CD4-positive, alpha-beta T cell treated with Interleukin-12 subunit alpha and Interleukin-12 subunit beta, for 1 hour (primary cell): ENCODE data around the gene FAM20A.
"Not testable (repeated sequence)": the region's sequence is repeated elsewhere in the genome, so short reads cannot be mapped to it uniquely, and the experiment has no call there.

Source experiments
- DNase-seq: peaks from one replicate; pipeline ENCODE4 v3.0.0-alpha.2; 2020

Gene FAM20A

DNA sequence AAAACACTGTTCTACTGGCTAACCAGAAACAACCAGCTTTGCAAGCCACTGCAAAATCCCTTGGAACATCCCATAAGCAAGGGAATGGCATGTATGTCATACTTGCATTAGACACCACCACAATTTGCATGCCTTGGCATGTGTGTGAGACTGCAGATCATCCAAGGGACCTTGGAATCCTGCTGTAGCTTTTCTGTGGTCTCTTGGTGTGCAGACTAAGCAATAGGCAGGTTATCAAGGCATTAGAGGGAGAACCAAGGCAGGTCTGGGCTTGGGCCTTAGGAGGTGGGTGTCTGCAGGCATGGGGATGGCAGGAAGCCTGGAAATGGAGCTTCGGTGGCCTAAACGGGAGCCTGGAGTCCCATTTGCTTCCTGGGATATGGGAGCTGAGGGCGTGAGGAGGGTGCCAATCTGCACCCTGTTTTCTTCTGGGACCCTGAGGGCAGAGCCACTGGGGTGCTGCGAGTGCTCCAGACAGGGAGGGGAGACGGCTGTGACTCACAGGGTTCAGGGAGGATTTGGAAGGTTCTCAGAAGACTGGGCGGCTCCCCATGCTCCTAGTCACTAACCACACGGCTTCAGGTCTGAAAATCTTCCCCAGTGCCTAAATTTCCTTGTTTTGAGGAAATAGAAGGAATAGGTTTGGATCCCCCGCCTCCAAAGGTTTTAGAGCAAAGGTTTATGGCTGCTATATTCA, 36.6 kb downstream of the FAM20A start:
- DNase-seq, result no peak

DNA sequence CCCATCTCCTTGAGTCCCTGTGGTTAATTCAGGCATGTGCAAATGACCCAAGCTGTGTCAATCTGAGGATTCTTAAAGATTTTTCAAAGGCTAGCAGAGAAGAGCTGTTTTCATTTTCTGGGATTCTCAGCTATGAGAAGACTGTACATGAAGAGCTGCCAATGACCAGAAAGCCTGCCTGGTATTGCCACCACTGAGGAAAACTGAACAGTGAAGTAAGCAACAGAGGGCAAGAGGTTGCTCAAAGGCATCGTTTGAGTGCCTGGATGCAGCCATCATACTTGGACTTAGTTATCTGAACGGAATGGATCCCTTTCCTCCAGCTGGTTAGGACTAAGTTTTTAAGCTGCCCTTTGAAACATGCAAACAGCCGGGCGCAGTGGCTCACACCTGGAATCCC, 38.4 kb downstream of the FAM20A start:
- no peak for DNase-seq

DNA sequence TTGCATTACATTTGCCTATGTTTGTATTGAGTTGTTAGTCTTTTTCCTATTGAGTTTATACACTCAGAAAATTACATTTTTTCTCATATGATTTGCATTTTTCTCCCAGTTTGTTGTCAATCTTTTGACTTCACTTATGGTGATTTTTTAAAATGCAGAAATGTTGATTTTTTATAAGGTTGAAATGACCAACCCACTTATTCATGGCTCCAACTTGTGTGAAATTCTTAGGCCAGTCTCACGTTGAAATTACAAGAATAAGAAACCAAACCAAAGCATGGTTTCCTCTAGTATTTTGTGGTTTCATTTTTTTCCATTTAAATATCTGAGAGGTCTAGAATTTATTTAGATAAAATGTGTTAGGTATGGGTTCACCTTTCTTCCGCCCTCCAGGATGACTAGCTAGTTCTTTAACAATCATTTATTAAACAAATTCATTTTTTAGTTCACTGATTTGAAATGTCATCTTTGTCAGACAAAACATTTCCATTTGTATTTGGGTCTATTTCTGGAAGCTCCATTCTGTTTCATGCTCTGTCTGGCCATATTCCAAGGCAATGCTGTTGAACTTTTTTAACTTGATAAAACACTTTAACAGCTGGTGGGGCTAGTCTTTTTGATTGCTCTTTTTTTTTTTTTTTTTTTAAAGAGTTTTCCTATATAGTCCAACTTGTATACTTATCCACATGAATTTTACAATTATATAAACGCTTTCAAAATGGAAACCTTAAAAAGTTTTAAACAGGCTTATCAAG, 40.0 kb downstream of the FAM20A start:
- no peak for DNase-seq

DNA sequence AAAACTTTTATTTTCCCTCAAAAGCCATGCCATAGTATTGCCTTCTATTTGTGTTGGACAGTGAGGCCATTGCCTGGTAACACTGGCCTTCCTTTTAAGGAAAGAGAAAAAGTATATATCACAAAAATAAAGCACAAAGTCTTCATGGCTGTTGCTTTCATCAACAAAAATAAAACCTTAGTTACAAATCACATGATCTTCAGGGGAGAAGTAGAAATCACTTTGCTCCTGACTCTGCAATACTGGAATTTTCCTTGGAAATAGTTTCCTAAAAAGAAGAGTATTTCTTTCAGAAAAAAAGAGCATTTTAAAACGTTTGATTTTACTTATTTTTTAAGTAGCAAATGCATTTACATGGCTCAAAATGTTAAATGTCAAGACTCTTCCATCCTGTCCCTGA, 41.9 kb downstream of the FAM20A start:
- no peak for DNase-seq

DNA sequence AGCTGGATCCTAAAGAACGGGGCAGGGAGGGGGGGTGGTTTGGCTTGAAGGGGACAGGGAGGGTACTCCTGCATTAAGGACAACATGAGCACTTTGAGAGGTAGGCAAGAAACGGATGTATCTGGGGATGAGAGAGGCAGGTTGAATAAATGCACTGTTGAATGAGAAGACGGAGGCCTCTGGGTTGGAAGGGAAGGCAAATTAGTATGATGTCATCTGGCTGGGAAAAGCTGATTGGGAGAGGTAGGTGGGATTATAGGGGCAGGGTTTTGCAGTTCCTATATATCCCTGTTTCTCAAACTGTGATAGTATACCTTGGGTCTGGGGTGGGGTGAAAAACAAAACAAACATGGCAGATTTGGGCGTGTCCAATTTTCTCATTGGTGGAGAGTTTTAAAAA, 44.6 kb downstream of the FAM20A start:
- no peak for DNase-seq

DNA sequence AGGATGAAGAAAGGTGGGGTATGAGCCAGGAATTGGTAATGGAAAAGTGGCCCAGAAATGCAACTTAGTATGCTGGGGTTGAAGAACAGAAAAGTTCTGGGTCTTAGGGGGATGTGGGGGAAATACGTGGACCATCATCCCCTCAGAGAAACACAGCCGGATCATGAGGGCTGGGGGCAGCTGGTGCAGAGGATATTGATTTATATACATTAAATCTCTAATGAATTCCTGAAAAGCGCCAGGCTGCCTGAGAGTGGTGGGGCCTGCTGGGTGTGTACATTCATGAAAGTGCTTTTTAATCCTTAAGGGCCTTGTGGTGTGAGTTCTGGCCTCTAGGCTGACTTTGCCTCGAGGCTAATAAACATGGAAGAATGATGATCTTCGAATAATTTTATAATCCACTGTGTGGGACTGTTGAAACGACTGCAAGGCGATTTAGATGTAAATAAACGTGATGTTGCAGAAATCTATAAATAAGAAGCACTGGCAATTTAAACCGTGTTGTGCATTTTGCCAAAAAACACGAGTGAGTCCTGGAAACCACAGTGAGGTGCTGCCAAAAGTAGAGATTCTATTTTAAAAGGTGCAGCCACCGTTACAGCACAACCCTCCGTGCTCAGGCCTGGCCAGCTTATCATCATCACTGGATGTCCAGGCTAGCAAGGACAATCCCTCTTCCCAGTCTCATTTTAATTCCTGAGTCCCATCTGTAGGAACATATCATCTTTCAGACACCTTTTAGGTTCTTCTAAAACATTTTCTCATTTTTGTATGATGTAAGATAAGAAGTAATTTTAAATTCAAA, 56.9 kb downstream of the FAM20A start:
- DNase-seq, result no peak

DNA sequence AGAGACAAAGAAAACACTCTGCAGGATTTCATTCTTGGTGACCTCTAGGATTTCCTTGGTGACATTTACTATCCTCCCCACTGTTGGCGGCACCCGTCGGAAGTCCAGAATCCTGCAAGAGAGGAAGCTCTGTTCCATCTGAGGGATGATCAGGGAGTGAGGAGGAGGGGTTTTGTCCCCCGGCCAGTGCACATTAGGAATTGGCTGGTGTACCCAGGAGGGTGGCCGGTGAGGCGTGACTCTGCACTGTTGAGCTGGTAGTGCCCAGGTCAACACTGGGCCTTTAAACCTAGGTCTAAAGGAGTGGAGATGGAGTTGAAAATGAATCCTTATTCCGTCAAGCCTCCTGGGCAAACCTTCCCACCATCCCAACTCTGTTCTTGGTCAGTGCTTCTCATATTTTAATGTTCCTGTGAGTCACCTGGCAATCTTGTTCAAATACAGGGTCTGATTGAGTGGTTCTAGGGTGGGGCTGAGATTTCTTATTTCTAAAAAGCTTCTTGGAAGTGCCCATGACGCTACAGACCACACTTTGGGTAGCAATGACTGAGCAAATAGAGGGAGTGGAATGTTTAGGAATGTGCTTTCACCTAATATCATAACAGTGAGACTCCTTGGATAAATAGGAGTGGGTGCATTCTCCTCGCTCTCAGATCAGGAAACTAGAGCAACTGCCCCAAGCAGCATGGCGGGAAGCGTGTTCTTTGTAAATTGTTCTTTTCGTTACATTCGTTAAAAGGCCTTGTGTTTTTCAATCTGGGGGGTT, 58.3 kb downstream of the FAM20A start:
- DNase-seq, result no peak

DNA sequence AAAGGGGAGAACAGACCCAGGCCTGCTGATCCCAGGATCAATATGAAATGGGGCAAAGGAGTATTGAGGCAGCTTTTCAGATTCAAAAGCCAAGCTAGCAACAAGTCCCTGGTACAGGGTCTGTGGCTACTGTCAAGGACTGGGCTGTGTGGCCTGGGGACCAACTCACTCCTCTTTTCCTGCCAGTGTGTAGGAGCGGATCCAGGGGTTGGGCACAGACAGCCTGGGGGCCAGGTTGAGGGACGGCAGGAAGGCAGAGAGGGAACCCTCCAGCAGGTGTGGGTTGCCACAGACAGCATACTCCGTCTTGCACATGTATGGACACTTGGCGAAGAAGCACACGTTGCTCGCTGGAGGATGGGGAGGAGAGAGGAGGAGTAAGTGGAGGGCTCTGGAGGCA, 59.4 kb downstream of the FAM20A start:
- DNase-seq, result no peak

DNA sequence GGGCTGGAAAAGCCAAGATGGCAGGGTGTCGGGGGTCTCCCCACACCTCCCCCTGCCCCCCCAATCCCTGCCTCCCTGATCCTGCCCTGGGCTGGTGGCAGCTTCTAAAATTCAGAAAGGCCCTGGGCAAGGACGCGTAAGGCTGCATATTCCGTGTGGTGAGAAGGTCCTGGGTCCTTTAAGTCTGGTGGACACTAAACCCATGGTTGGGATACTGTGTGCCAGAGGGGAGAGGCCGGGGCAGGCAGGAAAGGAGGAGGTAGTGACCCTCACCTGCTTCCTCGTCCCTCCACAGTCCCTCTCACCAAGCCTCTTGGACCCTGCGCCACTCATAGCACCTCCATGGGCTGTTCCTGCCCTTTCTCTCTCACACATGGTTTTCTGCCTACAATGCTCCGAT, 60.2 kb downstream of the FAM20A start:
- no peak for DNase-seq

DNA sequence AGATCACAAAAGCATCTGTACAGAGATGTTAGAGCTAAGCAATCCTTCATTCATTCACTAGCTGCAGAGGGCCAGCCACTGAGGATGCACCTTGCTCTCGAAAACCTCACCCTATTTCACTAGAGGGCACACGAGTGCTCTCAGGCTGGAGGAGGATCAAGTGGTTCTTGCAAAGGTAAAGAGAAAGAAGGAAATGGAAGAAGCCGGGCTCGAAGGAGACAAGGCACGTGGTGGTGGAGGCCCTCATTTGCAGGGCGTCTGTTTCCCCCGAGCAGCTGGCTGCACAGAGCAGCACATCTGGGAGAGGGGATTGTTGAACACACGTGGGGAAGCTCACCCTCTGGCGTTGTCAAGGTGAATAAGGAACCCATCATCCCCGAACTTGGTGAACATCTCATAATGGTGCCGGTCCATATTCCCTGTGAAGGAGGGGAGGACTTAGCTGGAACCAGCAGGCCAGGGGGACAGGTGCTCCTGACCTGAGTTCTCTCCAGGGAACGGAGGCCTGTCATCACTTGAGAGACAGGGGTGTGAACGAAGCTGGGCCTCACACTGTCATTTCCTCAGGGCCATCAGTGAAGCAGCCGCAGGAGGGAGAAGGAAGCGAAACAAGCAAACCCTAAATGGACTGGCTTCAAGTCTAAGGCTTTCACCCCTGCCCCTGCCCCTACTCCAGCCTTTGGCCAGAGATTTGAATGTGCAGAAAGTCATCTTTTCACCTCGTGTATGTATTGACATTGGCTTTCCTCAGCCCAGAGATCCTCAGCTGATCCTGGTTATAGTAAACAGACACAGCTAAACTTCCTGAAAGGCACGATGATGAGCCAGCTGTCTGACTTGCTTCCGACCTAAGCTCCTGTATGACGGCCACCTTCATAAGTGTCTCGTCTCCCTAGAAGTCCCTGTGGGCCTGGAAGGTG, 61.4 kb downstream of the FAM20A start:
- no peak for DNase-seq

DNA sequence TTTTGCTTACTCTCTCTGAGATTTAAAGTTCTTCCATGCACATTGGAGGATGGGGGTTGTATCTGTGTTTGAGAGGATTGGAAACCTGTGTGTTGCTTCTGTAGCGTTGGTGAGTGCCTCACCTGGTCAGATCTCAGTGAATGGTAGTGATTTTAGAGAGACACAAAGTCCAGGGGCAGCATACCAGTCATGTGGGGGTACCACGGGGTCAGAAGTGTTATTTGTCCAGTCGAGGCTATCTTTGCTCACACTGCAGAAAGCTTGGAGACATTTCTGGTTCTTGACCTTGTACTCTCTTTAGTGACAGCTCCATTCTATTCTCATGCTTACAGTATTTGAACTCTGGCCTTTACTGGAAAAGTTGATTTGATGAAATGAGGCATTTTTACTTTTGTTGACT, 65.2 kb downstream of the FAM20A start:
- DNase-seq, result no peak

DNA sequence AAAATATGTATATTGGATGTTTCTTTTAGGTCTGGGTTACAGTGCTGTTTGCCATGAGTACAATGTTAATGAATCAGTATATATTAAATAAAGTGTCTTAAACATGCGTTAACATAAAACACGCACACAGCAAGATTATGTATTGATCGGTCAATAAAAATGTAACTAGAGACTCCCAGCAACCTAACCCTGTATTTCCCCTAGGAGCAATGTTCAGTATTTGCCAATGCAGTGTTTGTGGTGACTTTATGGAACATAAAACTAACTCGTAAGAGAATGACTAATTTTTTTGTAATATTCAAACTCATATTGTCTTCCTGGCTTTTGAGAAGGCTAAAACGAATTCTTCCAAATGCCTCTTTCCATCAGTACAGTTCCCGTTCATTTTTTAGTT, 66.5 kb downstream of the FAM20A start:
- DNase-seq, result no peak

DNA sequence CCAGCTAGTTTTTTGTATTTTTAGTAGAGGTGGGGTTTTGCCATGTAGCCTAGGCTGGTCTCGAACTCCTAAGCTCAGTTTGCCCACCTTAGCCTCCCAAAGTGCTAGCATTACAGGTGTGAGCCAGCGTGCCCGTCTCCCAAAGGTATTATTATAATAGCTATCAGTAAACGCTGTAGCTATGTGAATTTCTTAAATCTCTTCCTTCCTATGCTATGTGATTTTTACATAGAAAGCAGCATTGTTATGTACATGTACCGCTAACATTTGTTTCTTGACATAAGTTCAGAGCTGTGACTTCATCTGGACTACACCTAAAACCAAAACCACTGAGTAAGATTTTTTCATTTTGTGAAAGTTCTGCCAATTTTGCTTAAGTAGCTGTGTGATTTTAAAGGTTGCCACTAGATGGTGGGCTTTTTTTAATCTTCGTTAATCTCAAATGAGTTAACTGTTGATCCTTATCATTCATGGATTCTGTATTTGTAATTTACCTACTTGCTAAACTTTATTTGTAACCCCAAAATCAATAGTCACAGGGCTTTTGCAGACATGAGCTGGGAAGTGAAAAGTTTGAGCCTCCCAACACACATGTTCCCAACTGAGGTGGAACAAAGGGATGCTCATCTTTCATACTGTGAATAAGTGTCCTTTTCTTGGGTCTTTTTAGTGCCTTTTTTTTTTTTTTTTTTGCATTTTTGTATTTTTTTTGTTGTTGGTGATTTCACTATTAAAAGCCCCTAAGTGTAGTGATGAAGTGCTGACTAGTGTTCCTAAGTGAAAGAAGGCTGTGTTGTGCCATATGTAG, 67.1 kb downstream of the FAM20A start:
- DNase-seq, result no peak

DNA sequence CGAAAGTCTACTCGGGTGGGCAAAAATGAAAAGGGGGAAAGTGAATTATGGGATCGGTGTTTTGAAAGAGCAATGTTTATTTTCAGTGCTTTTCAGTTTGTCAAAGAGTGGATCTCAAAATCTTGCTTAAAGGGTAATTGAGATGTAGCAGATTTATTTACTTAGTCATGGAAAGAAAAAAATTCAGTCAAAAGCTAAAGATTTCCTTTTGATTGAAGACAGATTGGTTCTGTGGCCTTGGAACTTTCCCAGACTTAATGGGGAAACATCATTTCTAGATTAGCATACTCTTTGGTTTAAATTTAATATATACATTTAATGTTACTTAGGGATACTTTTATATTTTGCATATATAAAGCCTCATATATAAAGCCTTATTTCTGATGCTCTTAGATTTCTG, 68.3 kb downstream of the FAM20A start:
- no peak for DNase-seq

DNA sequence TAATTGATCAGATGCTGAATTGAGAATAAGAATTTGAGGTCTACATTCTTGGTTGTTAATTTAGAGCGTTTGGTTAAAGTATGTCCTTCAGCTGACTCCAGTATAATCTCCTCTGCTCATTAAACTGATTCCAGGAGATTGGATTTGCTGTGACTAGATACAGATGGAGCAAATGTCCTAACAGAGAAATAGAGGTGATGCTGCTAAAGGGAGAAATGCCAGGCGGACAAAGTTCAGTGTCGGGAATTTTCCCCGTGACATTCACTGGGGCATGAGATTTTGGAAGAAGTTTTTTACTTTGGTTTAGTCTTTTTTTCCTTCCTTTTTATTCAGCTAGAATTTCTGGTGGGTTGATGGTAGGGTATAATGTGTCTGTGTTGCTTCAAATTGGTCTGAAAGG, 69.9 kb downstream of the FAM20A start:
- DNase-seq, result no peak

DNA sequence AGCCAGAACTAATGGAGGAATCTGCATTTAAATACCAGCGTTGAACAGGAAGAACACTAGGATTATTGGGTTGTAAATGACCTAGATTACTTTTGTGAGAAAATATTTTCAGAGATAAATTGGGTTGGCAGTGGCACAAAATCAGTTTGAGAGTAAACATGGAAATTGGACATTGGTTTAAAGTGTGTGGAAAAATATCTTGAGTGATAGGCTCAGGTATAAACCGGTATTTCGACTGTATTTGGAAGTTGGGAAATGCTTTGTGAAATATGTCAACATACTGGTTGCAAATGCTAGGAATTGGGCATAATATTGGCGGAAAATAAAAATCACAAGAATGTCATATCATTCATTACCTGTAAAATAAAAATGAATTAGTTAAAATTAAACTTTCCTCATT, 73.9 kb downstream of the FAM20A start:
- no peak for DNase-seq

DNA sequence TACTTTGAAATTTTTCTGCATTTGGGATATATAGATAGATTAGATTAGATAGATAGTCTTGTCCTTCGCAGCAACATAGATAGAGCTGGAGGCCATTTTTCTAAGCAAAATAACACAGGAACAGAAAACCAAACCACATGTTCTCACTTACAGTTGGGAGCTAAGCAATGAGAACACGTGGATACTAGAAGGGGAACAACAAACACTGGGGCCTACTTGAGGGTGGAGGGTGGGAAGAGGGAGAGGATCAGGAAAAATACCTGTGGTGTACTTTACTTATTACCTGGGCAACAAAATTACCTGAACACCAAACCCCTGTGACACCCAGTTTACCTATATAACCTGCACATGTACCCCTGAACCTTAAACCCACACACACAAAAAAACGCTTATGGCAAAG, 74.6 kb downstream of the FAM20A start:
- no peak for DNase-seq

DNA sequence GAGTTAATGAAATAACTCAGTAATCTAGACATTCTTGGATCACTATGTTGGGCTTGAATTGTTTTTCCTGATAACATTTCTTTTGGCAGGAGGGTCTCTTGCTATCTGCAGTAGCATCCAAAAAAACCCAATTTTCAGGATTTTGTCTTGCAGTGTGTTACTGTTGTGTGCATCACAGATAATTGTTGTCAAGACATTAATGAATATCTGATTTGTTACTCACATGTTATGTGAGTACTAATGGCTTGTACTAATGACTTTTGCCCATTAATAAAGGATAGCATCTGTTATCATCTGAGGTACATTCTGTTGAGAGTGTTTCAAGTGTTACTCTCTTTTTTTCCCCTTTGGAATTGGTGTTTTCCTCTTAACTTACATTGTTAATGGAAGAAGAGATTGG, 78.9 kb downstream of the FAM20A start:
- DNase-seq, result no peak

DNA sequence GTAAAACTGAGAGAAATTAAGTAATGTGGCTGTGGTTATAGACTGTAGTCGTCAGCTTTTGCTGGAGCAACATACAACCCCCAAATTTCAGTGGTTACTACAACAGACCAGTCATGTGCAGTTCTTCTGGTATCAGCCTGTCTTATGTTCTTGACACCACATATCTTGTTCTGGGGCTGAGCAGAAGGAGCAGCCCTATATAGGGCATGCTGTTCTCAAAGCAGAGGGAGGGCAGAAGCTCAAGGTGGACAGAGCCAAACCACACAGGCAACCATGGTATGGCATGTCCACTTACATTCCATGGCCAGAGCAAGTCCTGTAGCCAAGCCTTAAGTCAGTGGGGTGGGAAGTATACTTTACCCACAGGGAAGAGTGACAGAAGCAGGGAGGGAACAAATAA, 81.3 kb downstream of the FAM20A start:
- no peak for DNase-seq

DNA sequence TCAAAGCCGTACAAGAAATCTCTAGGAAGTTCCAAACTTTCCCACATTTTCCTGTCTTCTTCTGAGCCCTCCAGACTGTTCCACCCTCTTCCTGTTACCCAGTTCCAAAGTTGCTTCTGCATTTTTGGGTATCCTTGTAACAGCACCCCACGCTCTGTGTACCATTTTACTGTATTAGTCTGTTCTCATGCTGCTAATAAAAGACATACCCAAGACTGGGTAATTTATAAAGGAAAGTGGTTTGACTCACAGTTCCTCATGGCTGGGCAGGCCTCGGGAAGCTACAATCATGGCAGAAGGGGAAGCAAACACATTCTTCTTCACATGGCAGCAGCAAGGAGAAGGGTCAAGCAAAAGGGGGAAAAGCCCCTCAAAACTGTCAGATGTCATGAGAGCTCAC, 82.1 kb downstream of the FAM20A start:
- not testable (repeated sequence) for DNase-seq
